ENCODE measurements around the gene PIK3C2G. TPM values are rescaled to one million over a fixed set of nuclear protein-coding genes. Genes with fewer than 3 reads are reported as not detected.

PIK3C2G gene
- total and polyA plus RNA-seq, 2 experiments from 2014 or later: not detected

DNA sequence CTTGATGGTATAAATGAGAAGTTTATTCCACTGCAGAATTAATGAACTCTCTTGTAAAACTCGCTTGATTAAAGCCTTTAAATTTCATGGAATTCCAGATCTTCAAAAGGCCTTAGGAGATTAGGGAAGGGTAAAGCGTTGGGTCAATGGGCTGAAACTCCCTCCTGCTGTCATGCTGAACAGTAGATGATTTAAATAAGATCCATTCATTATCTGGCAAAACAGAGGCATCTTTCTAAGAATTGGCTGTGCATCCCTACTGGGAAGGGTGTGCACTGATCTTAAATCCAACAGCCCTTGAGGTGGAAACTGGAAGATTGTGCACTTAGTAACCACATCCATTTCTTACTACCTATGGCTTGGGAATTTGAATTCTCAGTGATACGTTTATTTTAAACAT lies 420.5 kb downstream of the PIK3C2G start:
- peaks cover 6% of the 10 kb centered on the region; the same call in 1 of the 2 replicates for H3F3A ChIP-seq (ENCODE audit: insufficient read depth)
- H3K4me1 ChIP-seq (ENCODE audit: insufficient read depth): peaks cover 19% of the 10 kb centered on the region
- WGBS, 2 experiments (ENCODE audit: low coverage in 1 of 2, low lambda C conversion rate in 2 of 2, missing lambda C conversion rate in 2 of 2): 76 to 82% methylated on average over 3 of the region's 3 CpGs
- no peaks in the 10 kb centered on the region for H3K36me3 ChIP-seq (ENCODE audit: low read depth)
- H3K27ac ChIP-seq: no peak overlapping the region
- TF ChIP-seq EZH2 (IDR thresholded peaks at IDR 0.05; ENCODE audit: insufficient read depth, poor library complexity, severe bottlenecking): no peak
- no peak for TF ChIP-seq EZH2phosphoT487 (IDR thresholded peaks at IDR 0.05; ENCODE audit: insufficient read depth, low read depth)
- H3K9me2 ChIP-seq (ENCODE audit: insufficient read depth): no peaks in the 10 kb centered on the region
- no peak overlapping the region for H3K4me2 ChIP-seq (ENCODE audit: unreplicated experiment)
- no peaks in the 10 kb centered on the region for H4K20me1 ChIP-seq (ENCODE audit: insufficient read depth)
- H3K4me3 ChIP-seq: no peak overlapping the region
- in situ Hi-C loops (cut with MboI): no loop called here
- no peaks in the 10 kb centered on the region for H3K79me2 ChIP-seq (ENCODE audit: insufficient read depth)
- no peak overlapping the region for H3K9ac ChIP-seq
- no peaks in the 10 kb centered on the region for H3K27me3 ChIP-seq (replicated peaks; ENCODE audit: insufficient read depth)
- no peaks in the 10 kb centered on the region for H3K9me3 ChIP-seq (ENCODE audit: low read depth)
- DNase-seq: no peak
- no peak overlapping the region for H2AFZ ChIP-seq

DNA sequence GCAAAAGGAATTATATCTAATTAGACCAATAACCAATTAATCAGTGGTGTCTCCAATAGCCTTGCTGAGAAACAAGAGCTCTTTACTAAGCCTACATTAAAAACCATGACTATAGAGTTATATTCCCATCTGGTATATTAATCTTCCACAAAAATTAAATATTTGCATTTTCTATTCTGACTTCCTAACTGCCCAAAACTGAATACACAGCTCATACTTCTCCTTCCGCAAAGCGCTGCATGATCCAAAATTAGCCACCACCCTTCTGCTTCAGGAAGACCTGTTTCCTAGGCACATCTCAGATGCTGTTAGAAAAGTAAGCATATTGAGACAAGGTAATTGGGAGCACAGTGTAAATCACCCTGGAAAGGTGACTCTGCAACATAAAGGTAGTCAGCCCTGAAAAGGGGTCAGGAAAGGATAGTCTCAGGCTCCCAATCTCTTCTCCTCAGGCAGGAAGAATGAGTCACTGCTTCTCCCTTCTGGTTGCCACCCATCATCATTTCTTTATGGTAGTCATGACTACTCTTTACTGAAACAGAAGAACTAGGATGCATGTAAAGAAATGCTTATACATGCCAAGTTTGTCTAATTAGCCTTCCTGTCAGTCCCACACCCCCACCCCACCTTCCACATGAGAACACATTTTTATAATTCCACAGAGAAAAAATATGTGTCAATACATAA lies 422.2 kb downstream of the PIK3C2G start:
- Histone ChIP-seq H3K9me3 (ENCODE audit: low read depth) (no peaks in the 10 kb centered on the region), H3F3A (ENCODE audit: insufficient read depth) (peaks cover 6% of the 10 kb centered on the region; the same call in 1 of the 2 replicates), H3K27me3 (replicated peaks; ENCODE audit: insufficient read depth) (no peaks in the 10 kb centered on the region), H3K4me2 (ENCODE audit: unreplicated experiment) (no peak overlapping the region), H3K9me2 (ENCODE audit: insufficient read depth) (no peaks in the 10 kb centered on the region), H4K20me1 (ENCODE audit: insufficient read depth) (no peaks in the 10 kb centered on the region), H3K27ac (peak overlapping the region; percentile 66), H3K4me3 (no peak overlapping the region), H3K9ac (no peak overlapping the region), H2AFZ (no peak overlapping the region), H3K36me3 (ENCODE audit: low read depth) (no peaks in the 10 kb centered on the region), H3K79me2 (ENCODE audit: insufficient read depth) (no peaks in the 10 kb centered on the region), H3K4me1 (ENCODE audit: insufficient read depth) (peaks cover 22% of the 10 kb centered on the region)
- peak; percentile 78 for DNase-seq
- in situ Hi-C loops (cut with MboI): no loop called here
- TF ChIP-seq EZH2phosphoT487 (IDR thresholded peaks at IDR 0.05; ENCODE audit: insufficient read depth, low read depth): no peak
- WGBS, 2 experiments (ENCODE audit: low coverage in 1 of 2, low lambda C conversion rate in 2 of 2, missing lambda C conversion rate in 2 of 2): 95 to 98% methylated on average over 2 of the region's 2 CpGs

DNA sequence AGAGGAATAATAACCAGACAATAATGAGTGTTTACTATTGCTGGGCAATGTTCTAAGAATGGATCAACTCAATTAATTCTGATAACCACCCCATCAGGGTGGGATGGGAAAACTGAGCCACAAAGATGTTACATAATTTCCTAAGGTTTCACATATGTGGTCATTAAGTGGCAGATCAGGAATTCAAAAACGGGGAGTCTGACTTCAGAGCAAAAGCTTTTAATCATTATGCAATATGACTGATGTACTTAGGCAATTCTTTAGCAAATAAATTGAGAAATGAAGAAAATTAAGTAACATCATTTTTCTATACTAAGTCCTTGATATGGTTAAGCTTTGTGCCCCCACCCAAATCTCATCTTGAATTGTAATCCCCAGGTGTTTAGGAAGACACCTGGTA lies 423.1 kb downstream of the PIK3C2G start:
- Histone ChIP-seq H2AFZ (no peak overlapping the region), H3K4me1 (ENCODE audit: insufficient read depth) (peaks cover 22% of the 10 kb centered on the region), H3K9me2 (ENCODE audit: insufficient read depth) (no peaks in the 10 kb centered on the region), H4K20me1 (ENCODE audit: insufficient read depth) (no peaks in the 10 kb centered on the region), H3K9me3 (ENCODE audit: low read depth) (no peaks in the 10 kb centered on the region), H3K4me3 (no peak overlapping the region), H3K36me3 (ENCODE audit: low read depth) (no peaks in the 10 kb centered on the region), H3K9ac (no peak overlapping the region), H3F3A (ENCODE audit: insufficient read depth) (peaks cover 6% of the 10 kb centered on the region; the same call in 1 of the 2 replicates), H3K27me3 (replicated peaks; ENCODE audit: insufficient read depth) (no peaks in the 10 kb centered on the region), H3K27ac (peak overlapping the region; percentile 66), H3K4me2 (ENCODE audit: unreplicated experiment) (no peak overlapping the region), H3K79me2 (ENCODE audit: insufficient read depth) (no peaks in the 10 kb centered on the region)
- 5 to 7% methylated on average over 1 of the region's 1 CpG for WGBS, 2 experiments (ENCODE audit: low coverage in 1 of 2, low lambda C conversion rate in 2 of 2, missing lambda C conversion rate in 2 of 2)
- DNase-seq: peak; percentile 54
- in situ Hi-C loops (cut with MboI): no loop called here
- TF ChIP-seq EZH2phosphoT487 (IDR thresholded peaks at IDR 0.05; ENCODE audit: insufficient read depth, low read depth): no peak
- no peak for TF ChIP-seq EZH2 (IDR thresholded peaks at IDR 0.05; ENCODE audit: insufficient read depth, poor library complexity, severe bottlenecking)

DNA sequence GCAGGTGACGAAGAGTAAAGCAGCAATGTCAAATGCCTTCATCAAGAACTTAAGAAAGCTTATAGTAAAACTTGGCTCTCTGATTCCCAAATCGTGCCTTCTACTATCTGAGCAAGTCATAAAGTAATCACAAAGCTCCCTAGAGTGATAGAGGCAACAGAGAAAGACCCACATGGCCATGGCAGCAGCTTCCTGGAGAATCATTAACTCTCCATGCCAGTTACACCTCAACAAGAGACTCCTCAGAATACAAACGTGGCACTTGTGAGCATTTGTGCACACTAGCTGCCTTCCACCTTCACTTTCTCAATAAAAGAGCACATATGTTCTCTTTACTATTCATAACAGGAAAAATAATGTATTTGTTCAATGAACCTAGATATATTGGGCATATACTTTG lies 428.5 kb downstream of the PIK3C2G start:
- TF ChIP-seq EZH2phosphoT487 (IDR thresholded peaks at IDR 0.05; ENCODE audit: insufficient read depth, low read depth) (no peak), EZH2 (IDR thresholded peaks at IDR 0.05; ENCODE audit: insufficient read depth, poor library complexity, severe bottlenecking) (no peak)
- DNase-seq: no peak
- H4K20me1 ChIP-seq (ENCODE audit: insufficient read depth): no peaks in the 10 kb centered on the region
- H3F3A ChIP-seq (ENCODE audit: insufficient read depth): peaks cover 15% of the 10 kb centered on the region
- peak overlapping the region; percentile 78 for H3K27ac ChIP-seq
- no peaks in the 10 kb centered on the region for H3K36me3 ChIP-seq (ENCODE audit: low read depth)
- in situ Hi-C loops (cut with MboI): no loop called here
- H3K4me3 ChIP-seq: no peak overlapping the region
- no peaks in the 10 kb centered on the region for H3K79me2 ChIP-seq (ENCODE audit: insufficient read depth)
- no peak overlapping the region for H2AFZ ChIP-seq
- WGBS, 2 experiments (ENCODE audit: low coverage in 1 of 2, low lambda C conversion rate in 2 of 2, missing lambda C conversion rate in 2 of 2): 95 to 96% methylated on average over 3 of the region's 3 CpGs
- H3K9me2 ChIP-seq (ENCODE audit: insufficient read depth): no peaks in the 10 kb centered on the region
- H3K9ac ChIP-seq: no peak overlapping the region
- H3K4me2 ChIP-seq (ENCODE audit: unreplicated experiment): no peak overlapping the region
- peaks cover 20% of the 10 kb centered on the region for H3K4me1 ChIP-seq (ENCODE audit: insufficient read depth)
- H3K27me3 ChIP-seq (replicated peaks; ENCODE audit: insufficient read depth): no peaks in the 10 kb centered on the region
- no peaks in the 10 kb centered on the region for H3K9me3 ChIP-seq (ENCODE audit: low read depth)
